DOHH2 (cell line): ENCODE measurements around the gene FOXF2.

Source experiments
- EZH2phosphoT487 ChIP-seq: fragments of 200-600 bp; sonication (generic); IDR thresholded peaks from 2 replicates; pipeline ENCODE4 v1.6.1; 2017; ENCODE audit warnings: borderline replicate concordance, mild to moderate bottlenecking, antibody characterized with exemption, low read length, moderate library complexity, mixed read lengths
- TF ChIP-seq, protein P1 (sequence below): fragments of 200-600 bp; sonication (generic); IDR thresholded peaks from one replicate; pipeline ENCODE4 v1.5.1; 2014; ENCODE audit warnings: antibody characterized with exemption, mild to moderate bottlenecking, low read depth, low read length; ENCODE audit not compliant: poor library complexity, severe bottlenecking

- TF ChIP-seq, protein P1, sequence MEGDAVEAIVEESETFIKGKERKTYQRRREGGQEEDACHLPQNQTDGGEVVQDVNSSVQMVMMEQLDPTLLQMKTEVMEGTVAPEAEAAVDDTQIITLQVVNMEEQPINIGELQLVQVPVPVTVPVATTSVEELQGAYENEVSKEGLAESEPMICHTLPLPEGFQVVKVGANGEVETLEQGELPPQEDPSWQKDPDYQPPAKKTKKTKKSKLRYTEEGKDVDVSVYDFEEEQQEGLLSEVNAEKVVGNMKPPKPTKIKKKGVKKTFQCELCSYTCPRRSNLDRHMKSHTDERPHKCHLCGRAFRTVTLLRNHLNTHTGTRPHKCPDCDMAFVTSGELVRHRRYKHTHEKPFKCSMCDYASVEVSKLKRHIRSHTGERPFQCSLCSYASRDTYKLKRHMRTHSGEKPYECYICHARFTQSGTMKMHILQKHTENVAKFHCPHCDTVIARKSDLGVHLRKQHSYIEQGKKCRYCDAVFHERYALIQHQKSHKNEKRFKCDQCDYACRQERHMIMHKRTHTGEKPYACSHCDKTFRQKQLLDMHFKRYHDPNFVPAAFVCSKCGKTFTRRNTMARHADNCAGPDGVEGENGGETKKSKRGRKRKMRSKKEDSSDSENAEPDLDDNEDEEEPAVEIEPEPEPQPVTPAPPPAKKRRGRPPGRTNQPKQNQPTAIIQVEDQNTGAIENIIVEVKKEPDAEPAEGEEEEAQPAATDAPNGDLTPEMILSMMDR, result no peak
- no peak for TF ChIP-seq EZH2phosphoT487
These were observed 26.9 kb downstream of the FOXF2 start for GRCh38 chr6:1416191-1416760.
